Stimulated activated CD8-positive, alpha-beta memory T cell treated with anti-CD3 and anti-CD28 coated beads, Interleukin-15, amount 100 ng/mL, for 48 hours (primary cell): Measurements from ENCODE around the gene ZC2HC1C.

Source experiments
- DNase-seq, 2 donors: peaks; one replicate each; pipeline ENCODE4 v3.0.0-alpha.2; 2020; ENCODE audit warnings: low read depth in 2 of 2

The ZC2HC1C gene

GRCh38 chr14:75069121-75069810 is at the start of gene ZC2HC1C:
Gene ZC2HC1C, plus strand, starts transcription at chr14:75069641. Its CDS starts 933 bp downstream, at chr14:75070574.
- peak; percentile 56 to 60 for DNase-seq

- no peak for DNase-seq
These were observed 46.8 kb upstream of the ZC2HC1C start for GRCh38 chr14:75022655-75023054.

- no peak for DNase-seq
These were observed 46.3 kb upstream of the ZC2HC1C start for GRCh38 chr14:75023108-75023507.

GRCh38 chr14:75025082-75025481 is 44.4 kb upstream of the ZC2HC1C start:
- DNase-seq, result no peak

- DNase-seq, result no peak
These were observed 43.6 kb upstream of the ZC2HC1C start for GRCh38 chr14:75025876-75026275.

GRCh38 chr14:75030147-75030546 is 39.3 kb upstream of the ZC2HC1C start:
- no peak for DNase-seq

- no peak for DNase-seq
These were observed 36.5 kb upstream of the ZC2HC1C start for GRCh38 chr14:75032939-75033338.

- no peak for DNase-seq
These were observed 28.9 kb upstream of the ZC2HC1C start for GRCh38 chr14:75040507-75040906.

- no peak for DNase-seq
These were observed 28.5 kb upstream of the ZC2HC1C start for GRCh38 chr14:75040959-75041358.

GRCh38 chr14:75041613-75042012 is 27.8 kb upstream of the ZC2HC1C start:
- DNase-seq, result no peak

GRCh38 chr14:75042035-75042434 is 27.4 kb upstream of the ZC2HC1C start:
- no peak for DNase-seq

- DNase-seq, result no peak
These were observed 25.1 kb upstream of the ZC2HC1C start for GRCh38 chr14:75044322-75044721.

- no peak for DNase-seq
These were observed 24.7 kb upstream of the ZC2HC1C start for GRCh38 chr14:75044752-75045151.

- no peak for DNase-seq
These were observed 23.2 kb upstream of the ZC2HC1C start for GRCh38 chr14:75046275-75046674.

GRCh38 chr14:75046899-75047298 is 22.5 kb upstream of the ZC2HC1C start:
- no peak for DNase-seq

GRCh38 chr14:75047506-75047905 is 21.9 kb upstream of the ZC2HC1C start:
- DNase-seq, result no peak

GRCh38 chr14:75048101-75048500 is 21.3 kb upstream of the ZC2HC1C start:
- no peak for DNase-seq

- DNase-seq, result no peak
These were observed 20.3 kb upstream of the ZC2HC1C start for GRCh38 chr14:75049136-75049535.

- DNase-seq, result no peak
These were observed 19.7 kb upstream of the ZC2HC1C start for GRCh38 chr14:75049731-75050201.

- peak; percentile 64 to 71 for DNase-seq
These were observed 18.4 kb upstream of the ZC2HC1C start, which contains the start of gene MLH3 for GRCh38 chr14:75050852-75051555. Gene MLH3, minus strand, starts transcription at chr14:75051467. Its CDS starts 1,812 bp downstream, at chr14:75049655.

- no peak for DNase-seq
These were observed 17.9 kb upstream of the ZC2HC1C start for GRCh38 chr14:75051556-75051899.

- no peak for DNase-seq
These were observed 15.8 kb upstream of the ZC2HC1C start for GRCh38 chr14:75053396-75054291.
